Camera-type eye (tissue), 1 donor: Measurements from ENCODE around the gene SEZ6L. TPM values are rescaled to one million over a fixed set of nuclear protein-coding genes. Genes with fewer than 3 reads are reported as not detected.

Experiments
- total RNA-seq: library from RNA; depleted of rRNA; stranded (reverse); fragments of >200 nt; gene quantifications from one replicate; pipeline ENCODE4 v1.2.3, GENCODE V29; 2014

The SEZ6L gene
- 40.6 TPM for total RNA-seq

DNA sequence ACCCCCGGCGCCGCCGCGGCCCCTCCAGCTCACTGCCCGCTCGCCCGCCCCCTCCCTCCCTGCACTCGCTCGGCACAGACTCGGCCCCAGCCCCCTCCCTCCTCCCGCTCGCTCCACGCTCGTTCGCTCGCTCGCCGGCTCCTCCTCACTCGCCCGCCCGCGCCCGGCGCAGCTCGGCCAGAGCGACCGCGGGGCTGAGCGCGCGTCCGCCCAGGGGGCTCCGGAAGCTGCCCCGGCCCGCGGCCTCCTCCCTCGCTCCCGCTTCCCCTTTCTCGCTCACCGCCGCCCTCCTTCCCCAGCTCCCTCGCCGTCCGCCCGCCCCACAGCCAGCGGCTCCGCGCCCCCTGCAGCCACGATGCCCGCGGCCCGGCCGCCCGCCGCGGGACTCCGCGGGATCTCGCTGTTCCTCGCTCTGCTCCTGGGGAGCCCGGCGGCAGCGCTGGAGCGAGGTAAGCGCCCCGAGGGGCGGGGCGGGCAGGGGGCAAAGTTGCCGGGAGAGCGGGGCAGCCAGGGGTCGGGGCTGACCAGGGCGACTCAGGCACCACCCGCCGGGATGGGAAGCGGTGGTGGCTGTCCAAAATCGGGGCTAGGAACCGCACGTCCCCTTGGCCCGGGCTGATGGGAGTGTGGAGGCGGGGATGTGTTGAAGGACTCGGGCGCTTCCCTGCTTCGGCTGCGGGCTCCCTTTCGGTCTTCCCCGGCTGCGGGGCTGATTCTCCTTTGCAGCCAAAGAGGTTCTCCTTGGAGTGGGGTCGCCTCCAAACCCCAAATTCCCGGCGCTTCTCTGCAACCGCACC, at the start of gene SEZ6L:
Gene SEZ6L (plus strand): TSS at position 148 of the 797 bp plus-strand sequence. CDS start 208 bp downstream, at position 356.

GRCh38 chr22:26428515-26429457, 259.5 kb downstream of the SEZ6L start, which contains the start of gene ASPHD2:
ASPHD2 (plus strand) TSS chr22:26429260; CDS start chr22:26433616, 4,356 bp downstream.

